H1 (cell line): ENCODE results near the gene SPC24. TPM values are rescaled to one million over a fixed set of nuclear protein-coding genes. Genes with fewer than 3 reads are reported as not detected.

Source experiments
- ASH2L ChIP-seq: fragments of 200-600, 300-600 bp; sonication (generic); IDR thresholded peaks from one replicate; pipeline ENCODE4 v1.7.1; 2017; ENCODE audit warnings: low read length
- CEBPB ChIP-seq: IDR thresholded peaks from 2 replicates; pipeline ENCODE4 v1.6.1; 2012; ENCODE audit warnings: low read depth, low read length
- CREB1 ChIP-seq: IDR thresholded peaks from 2 replicates; pipeline ENCODE4 v1.6.1; 2012; ENCODE audit warnings: inconsistent platforms
- E2F6 ChIP-seq: IDR thresholded peaks from 2 replicates; pipeline ENCODE4 v1.6.1; 2012; ENCODE audit warnings: inconsistent platforms
- EGR1 ChIP-seq: IDR thresholded peaks from 2 replicates; pipeline ENCODE4 v1.6.1; 2011; ENCODE audit warnings: low read depth, low read length, borderline replicate concordance
- EP300 ChIP-seq, 2 experiments: IDR thresholded peaks; 1 replicate in 1 of 2; 2 replicates in 1 of 2; pipeline ENCODE4 v1.6.1; 2011 to 2012; ENCODE audit warnings: low read depth in 2 of 2, low read length in 2 of 2, mild to moderate bottlenecking in 2 of 2, borderline replicate concordance in 1 of 2, inconsistent platforms in 1 of 2, moderate library complexity in 1 of 2
- GABPA ChIP-seq: IDR thresholded peaks from 2 replicates; pipeline ENCODE4 v1.6.1; 2011; ENCODE audit warnings: mild to moderate bottlenecking, low read length, moderate library complexity, borderline replicate concordance; ENCODE audit not compliant: insufficient read depth
- NRF1 ChIP-seq: IDR thresholded peaks from 2 replicates; pipeline ENCODE4 v1.6.1; 2011; ENCODE audit warnings: mild to moderate bottlenecking, low read depth, low read length, improper control_type of control experiment
- SIRT6 ChIP-seq: IDR thresholded peaks from one replicate; pipeline ENCODE4 v1.7.1; 2012; ENCODE audit warnings: low read length, inconsistent platforms
- SP1 ChIP-seq: IDR thresholded peaks from 2 replicates; pipeline ENCODE4 v1.6.1; 2011; ENCODE audit warnings: low read depth, low read length
- polyA plus RNA-seq, 7 experiments: library from polyadenylated mRNA; depleted of rRNA in 3 of 7; stranded (reverse) in 5 of 7; unstranded in 2 of 7; fragments of >200 nt in 5 of 7; fragments of 200-250 nt in 2 of 7; gene quantifications; 1 replicate in 5 of 7; 2 replicates in 1 of 7; 4 replicates in 1 of 7; pipeline versions ENCODE4 v1.2.1 to v1.2.3, GENCODE V29; 2011 to 2013; ENCODE audit warnings: missing spikeins in 2 of 7, mixed read lengths in 2 of 7
- total RNA-seq: library from RNA; stranded (reverse); fragmentation: NEBNext Ultra II Directional; extraction: Animal tissue kit (Norgen Biotek cat#: 25700); gene quantifications from 2 replicates; pipeline ENCODE4 v1.2.1, GENCODE V29; 2021

SPC24 gene
- total and polyA plus RNA-seq, 2 of the 8 experiments (the other 6 are each of a cell fraction or from before 2014, with no cell fraction given), result 17.7 to 42.4 TPM

GRCh38 chr19:11137542-11138384 lies 17.8 kb downstream of the SPC24 start (continued):
- TF ChIP-seq EGR1 (peak; percentile 53; the same call in 1 of the 2 replicates), E2F6 (peak; percentile 58), CEBPB (no peak), GABPA (peak; percentile 35; the same call in 1 of the 2 replicates), CREB1 (0 out of 2 replicates have a peak, but pooled peaks have one; percentile 41), NRF1 (peak; percentile 67), SIRT6 (no peak), ASH2L (no peak), EP300 (IDR thresholded peaks at IDR 0.05; ENCODE audit: borderline replicate concordance in 1 of 2, low read depth in 2 of 2, low read length in 2 of 2) (no peak), SP1 (0 out of 2 replicates have a peak, but pooled peaks have one; percentile 13)
